ENCODE measurements around the gene DNTT. TPM values are rescaled to one million over a fixed set of nuclear protein-coding genes. Genes with fewer than 3 reads are reported as not detected.
"Not testable (repeated sequence)": the region's sequence is repeated elsewhere in the genome, so short reads cannot be mapped to it uniquely, and the experiment has no call there.

DNTT gene
- polyA plus RNA-seq, 1 donor (not counting 4 experiments of a cell fraction or from before 2014, with no cell fraction given), result not detected

- H3K27ac ChIP-seq (ENCODE audit: control insufficient read depth, insufficient read depth, low read length), result no peak overlapping the region
- no peak overlapping the region for H3K9ac ChIP-seq (ENCODE audit: control insufficient read depth, extremely low read depth, insufficient read depth, low read length)
- FAIRE-seq (no peak), DNase-seq (ENCODE audit: low read depth, low spot score) (no peak)
- H3K9me1 ChIP-seq (ENCODE audit: control insufficient read depth, extremely low read depth, insufficient read depth, low read length), result no peaks in the 10 kb centered on the region
- no peaks in the 10 kb centered on the region for H3K36me3 ChIP-seq (ENCODE audit: control insufficient read depth in 2 of 2, extremely low read depth in 1 of 2, insufficient read depth in 2 of 2, low read length in 2 of 2)
- no peak overlapping the region for H3K4me3 ChIP-seq (ENCODE audit: control insufficient read depth in 2 of 3, extremely low read depth in 1 of 3, insufficient read depth in 2 of 3, low read depth in 1 of 3, low read length in 3 of 3)
- dilution Hi-C loops (cut with MboI; ENCODE audit: extremely low pct_ligation_motif_present, low sequenced_read_pairs), result no loop called here
- H3K9me3 ChIP-seq (ENCODE audit: control insufficient read depth, low read depth, low read length), result no peaks in the 10 kb centered on the region
- H4K20me1 ChIP-seq (ENCODE audit: control insufficient read depth, extremely low read depth, insufficient read depth, low read length), result no peaks in the 10 kb centered on the region
- no peak overlapping the region for H3K4me2 ChIP-seq (ENCODE audit: control insufficient read depth, extremely low read depth, insufficient read depth, low read depth, low read length)
- TF ChIP-seq CTCF (optimal IDR thresholded peaks at IDR 0.05 in 1 of 3, IDR thresholded peaks at IDR 0.05 in 1 of 3, conservative IDR thresholded peaks at IDR 0.05 in 1 of 3; ENCODE audit: extremely low read depth in 1 of 3, insufficient read depth in 2 of 3, low read length in 3 of 3) (no peak), EZH2 (IDR thresholded peaks at IDR 0.05; ENCODE audit: low read length) (no peak)
- no peak overlapping the region for H2AFZ ChIP-seq (ENCODE audit: control insufficient read depth, low read length)
- H3K4me1 ChIP-seq (ENCODE audit: control insufficient read depth, extremely low read depth, insufficient read depth, low read length), result no peaks in the 10 kb centered on the region
- no peaks in the 10 kb centered on the region for H3K27me3 ChIP-seq (ENCODE audit: control insufficient read depth, extremely low read depth, insufficient read depth, low read length)
- no peaks in the 10 kb centered on the region for H3K79me2 ChIP-seq (ENCODE audit: control insufficient read depth, insufficient read depth, low read length)
These were observed 2.3 kb downstream of the DNTT start for GRCh38 chr10:96306516-96306915.

GRCh38 chr10:96308854-96309253 is 4.6 kb downstream of the DNTT start:
- H3K9me1 ChIP-seq (ENCODE audit: control insufficient read depth, extremely low read depth, insufficient read depth, low read length); FAIRE-seq; DNase-seq (ENCODE audit: low read depth, low spot score); H3K9ac ChIP-seq (ENCODE audit: control insufficient read depth, extremely low read depth, insufficient read depth, low read length); H4K20me1 ChIP-seq (ENCODE audit: control insufficient read depth, extremely low read depth, insufficient read depth, low read length); H3K79me2 ChIP-seq (ENCODE audit: control insufficient read depth, insufficient read depth, low read length); H3K36me3 ChIP-seq (ENCODE audit: control insufficient read depth in 2 of 2, extremely low read depth in 1 of 2, insufficient read depth in 2 of 2, low read length in 2 of 2); H2AFZ ChIP-seq (ENCODE audit: control insufficient read depth, low read length); H3K4me1 ChIP-seq (ENCODE audit: control insufficient read depth, extremely low read depth, insufficient read depth, low read length); H3K4me2 ChIP-seq (ENCODE audit: control insufficient read depth, extremely low read depth, insufficient read depth, low read depth, low read length); H3K27me3 ChIP-seq (ENCODE audit: control insufficient read depth, extremely low read depth, insufficient read depth, low read length); H3K4me3 ChIP-seq (ENCODE audit: control insufficient read depth in 2 of 3, extremely low read depth in 1 of 3, insufficient read depth in 2 of 3, low read depth in 1 of 3, low read length in 3 of 3); H3K27ac ChIP-seq (ENCODE audit: control insufficient read depth, insufficient read depth, low read length); H3K9me3 ChIP-seq (ENCODE audit: control insufficient read depth, low read depth, low read length); dilution Hi-C loops (cut with MboI; ENCODE audit: extremely low pct_ligation_motif_present, low sequenced_read_pairs): not testable (repeated sequence)

- TF ChIP-seq CTCF (optimal IDR thresholded peaks at IDR 0.05 in 1 of 3, IDR thresholded peaks at IDR 0.05 in 1 of 3, conservative IDR thresholded peaks at IDR 0.05 in 1 of 3; ENCODE audit: extremely low read depth in 1 of 3, insufficient read depth in 2 of 3, low read length in 3 of 3) (no peak), EZH2 (IDR thresholded peaks at IDR 0.05; ENCODE audit: low read length) (no peak)
- dilution Hi-C loops (cut with MboI; ENCODE audit: extremely low pct_ligation_motif_present, low sequenced_read_pairs), result no loop called here
These were observed 5.5 kb downstream of the DNTT start for GRCh38 chr10:96309628-96310320.

More at GRCh38 chr10:96309628-96310320, 5.5 kb downstream of the DNTT start:
- H4K20me1 ChIP-seq (ENCODE audit: control insufficient read depth, extremely low read depth, insufficient read depth, low read length), result no peaks in the 10 kb centered on the region
- FAIRE-seq (no peak), DNase-seq (ENCODE audit: low read depth, low spot score) (no peak)
- no peak overlapping the region for H3K27ac ChIP-seq (ENCODE audit: control insufficient read depth, insufficient read depth, low read length)
- H3K9ac ChIP-seq (ENCODE audit: control insufficient read depth, extremely low read depth, insufficient read depth, low read length), result no peak overlapping the region
- no peaks in the 10 kb centered on the region for H3K36me3 ChIP-seq (ENCODE audit: control insufficient read depth in 2 of 2, extremely low read depth in 1 of 2, insufficient read depth in 2 of 2, low read length in 2 of 2)
- no peaks in the 10 kb centered on the region for H3K9me3 ChIP-seq (ENCODE audit: control insufficient read depth, low read depth, low read length)
- H3K4me3 ChIP-seq (ENCODE audit: control insufficient read depth in 2 of 3, extremely low read depth in 1 of 3, insufficient read depth in 2 of 3, low read depth in 1 of 3, low read length in 3 of 3), result no peak overlapping the region
- H3K9me1 ChIP-seq (ENCODE audit: control insufficient read depth, extremely low read depth, insufficient read depth, low read length), result no peaks in the 10 kb centered on the region
- H3K4me1 ChIP-seq (ENCODE audit: control insufficient read depth, extremely low read depth, insufficient read depth, low read length), result no peaks in the 10 kb centered on the region
- no peaks in the 10 kb centered on the region for H3K27me3 ChIP-seq (ENCODE audit: control insufficient read depth, extremely low read depth, insufficient read depth, low read length)
- no peak overlapping the region for H2AFZ ChIP-seq (ENCODE audit: control insufficient read depth, low read length)
- H3K79me2 ChIP-seq (ENCODE audit: control insufficient read depth, insufficient read depth, low read length), result no peaks in the 10 kb centered on the region
- H3K4me2 ChIP-seq (ENCODE audit: control insufficient read depth, extremely low read depth, insufficient read depth, low read depth, low read length), result no peak overlapping the region
